Esophagus muscularis mucosa (tissue), 4 donors: ENCODE measurements around the gene OR4F6. TPM values are rescaled to one million over a fixed set of nuclear protein-coding genes. Genes with fewer than 3 reads are reported as not detected.
"Not testable (repeated sequence)": the region's sequence is repeated elsewhere in the genome, so short reads cannot be mapped to it uniquely, and the experiment has no call there.

Experiments
- DNase-seq: peaks from one replicate; pipeline ENCODE4 v3.0.0-alpha.2; 2017; ENCODE audit errors: extremely low spot score
- H3K27ac ChIP-seq, 4 donors: fragments of 200-600 bp; sonication (generic); replicated peaks in 1 of 4; 1 replicate in 3 of 4; 2 replicates in 1 of 4; pipeline ENCODE4 v1.5.1; 2016 to 2019; ENCODE audit warnings: mild to moderate bottlenecking in 1 of 4
- H3K27me3 ChIP-seq, 4 donors: fragments of 200-600 bp; sonication (generic); one replicate each; pipeline versions ENCODE4 v1.5.1 to v1.6.0; 2016 to 2019
- H3K36me3 ChIP-seq, 4 donors: fragments of 200-600 bp; sonication (generic); one replicate each; pipeline ENCODE4 v1.5.1; 2016 to 2019
- H3K4me1 ChIP-seq, 4 donors: fragments of 200-600 bp; sonication (generic); one replicate each; pipeline ENCODE4 v1.5.1; 2016 to 2019
- H3K4me3 ChIP-seq, 4 donors: fragments of 200-600 bp; sonication (generic); 1 replicate in 2 of 4; 2 replicates in 2 of 4; pipeline ENCODE4 v1.5.1; 2016 to 2019; ENCODE audit warnings: mild to moderate bottlenecking in 4 of 4, moderate library complexity in 1 of 4
- H3K9me3 ChIP-seq, 4 donors: fragments of 200-600 bp; sonication (generic); 1 replicate in 3 of 4; 2 replicates in 1 of 4; pipeline ENCODE4 v1.5.1; 2016 to 2019
- EP300 ChIP-seq: sonication (generic); formaldehyde crosslinking; IDR thresholded peaks from one replicate; pipeline ENCODE4 v1.6.1; 2017; ENCODE audit warnings: antibody characterized with exemption
- POLR2A ChIP-seq: fragments of 450-650 bp; IDR thresholded peaks from one replicate; pipeline ENCODE4 v1.6.1; 2017; ENCODE audit warnings: antibody characterized with exemption, moderate library complexity, mild to moderate bottlenecking, low read depth
- POLR2AphosphoS5 ChIP-seq, 2 donors: sonication (generic); formaldehyde crosslinking; IDR thresholded peaks; one replicate each; pipeline ENCODE4 v1.6.1; 2017; ENCODE audit warnings: antibody characterized with exemption in 2 of 2
- WGBS: methylation state at CpG from one replicate; pipeline ENCODE4 v1.1.5; 2018; 5-methylcytosine and 5-hydroxymethylcytosine counted together
- intact Hi-C: fragments of 100-400 bp; cut with DNase I; formaldehyde crosslinking; loops from one replicate; pipeline ENCODE4 v1.15.1; 2023
- total RNA-seq, 4 donors: library from RNA; depleted of rRNA; stranded (reverse); fragments of >200 nt; gene quantifications; one replicate each; pipeline versions ENCODE4 v1.1.0 to v1.2.1, GENCODE V29; 2016
- TF ChIP-seq, protein P1 (sequence below), 3 experiments: fragments of 200-600 bp in 2 of 3; fragments of 450-650 bp in 1 of 3; sonication (generic) in 2 of 3; IDR thresholded peaks; one replicate each; pipeline ENCODE4 v1.5.1; 2017 to 2019; ENCODE audit warnings: antibody characterized with exemption in 3 of 3, mild to moderate bottlenecking in 2 of 3, moderate library complexity in 1 of 3

The OR4F6 gene
- total RNA-seq, 4 donors from 2014 or later, result not detected

DNA sequence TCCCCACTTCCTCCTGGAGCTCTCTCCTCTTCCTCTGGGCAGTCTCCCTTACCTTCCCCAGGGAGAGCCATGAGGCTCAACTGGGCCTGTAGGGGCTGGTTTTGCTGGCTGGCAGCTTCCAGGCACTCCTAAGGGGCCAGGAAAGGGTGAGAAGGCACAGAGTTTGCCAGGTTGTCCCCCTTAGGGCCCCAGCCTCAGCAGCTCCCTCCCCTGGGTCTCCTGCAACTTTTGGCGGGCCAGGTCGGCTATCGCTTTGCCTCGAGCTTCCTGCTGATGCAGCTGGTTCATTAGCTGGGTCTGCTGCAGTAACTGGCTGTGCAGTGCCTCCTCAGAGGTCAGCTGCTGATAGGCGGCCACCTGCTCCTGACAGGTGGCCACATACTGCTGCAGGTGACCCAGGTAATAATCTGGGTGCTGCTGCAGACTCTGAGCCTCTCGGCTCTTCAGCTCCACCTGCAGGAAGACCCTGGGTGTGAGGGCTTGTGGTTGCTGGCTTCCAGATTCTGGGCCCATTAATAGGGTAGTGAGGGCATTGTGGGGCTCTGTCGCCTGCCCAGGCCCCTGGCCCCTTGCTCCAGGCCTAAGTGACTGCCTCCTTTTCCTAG lies 29.7 kb upstream of the OR4F6 start:
- peaks cover 0 to 9% (median 2%) of the 10 kb centered on the region in 4 donors for H3K36me3 ChIP-seq
- H3K27me3 ChIP-seq, result no peaks in the 10 kb centered on the region
- intact Hi-C loops, result no loop called here
- no peaks in the 10 kb centered on the region for H3K4me1 ChIP-seq
- no peak overlapping the region for H3K27ac ChIP-seq
- no peak for DNase-seq
- H3K9me3 ChIP-seq, result no peaks in the 10 kb centered on the region
- H3K4me3 ChIP-seq, result no peak overlapping the region
- 74% methylated on average over 3 of the region's 7 CpGs for WGBS
- TF ChIP-seq, protein P1, sequence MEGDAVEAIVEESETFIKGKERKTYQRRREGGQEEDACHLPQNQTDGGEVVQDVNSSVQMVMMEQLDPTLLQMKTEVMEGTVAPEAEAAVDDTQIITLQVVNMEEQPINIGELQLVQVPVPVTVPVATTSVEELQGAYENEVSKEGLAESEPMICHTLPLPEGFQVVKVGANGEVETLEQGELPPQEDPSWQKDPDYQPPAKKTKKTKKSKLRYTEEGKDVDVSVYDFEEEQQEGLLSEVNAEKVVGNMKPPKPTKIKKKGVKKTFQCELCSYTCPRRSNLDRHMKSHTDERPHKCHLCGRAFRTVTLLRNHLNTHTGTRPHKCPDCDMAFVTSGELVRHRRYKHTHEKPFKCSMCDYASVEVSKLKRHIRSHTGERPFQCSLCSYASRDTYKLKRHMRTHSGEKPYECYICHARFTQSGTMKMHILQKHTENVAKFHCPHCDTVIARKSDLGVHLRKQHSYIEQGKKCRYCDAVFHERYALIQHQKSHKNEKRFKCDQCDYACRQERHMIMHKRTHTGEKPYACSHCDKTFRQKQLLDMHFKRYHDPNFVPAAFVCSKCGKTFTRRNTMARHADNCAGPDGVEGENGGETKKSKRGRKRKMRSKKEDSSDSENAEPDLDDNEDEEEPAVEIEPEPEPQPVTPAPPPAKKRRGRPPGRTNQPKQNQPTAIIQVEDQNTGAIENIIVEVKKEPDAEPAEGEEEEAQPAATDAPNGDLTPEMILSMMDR (IDR thresholded peaks at IDR 0.05), result no peak
- no peak for TF ChIP-seq EP300
- TF ChIP-seq POLR2A, result no peak
- no peak for TF ChIP-seq POLR2AphosphoS5 (IDR thresholded peaks at IDR 0.05)

DNA sequence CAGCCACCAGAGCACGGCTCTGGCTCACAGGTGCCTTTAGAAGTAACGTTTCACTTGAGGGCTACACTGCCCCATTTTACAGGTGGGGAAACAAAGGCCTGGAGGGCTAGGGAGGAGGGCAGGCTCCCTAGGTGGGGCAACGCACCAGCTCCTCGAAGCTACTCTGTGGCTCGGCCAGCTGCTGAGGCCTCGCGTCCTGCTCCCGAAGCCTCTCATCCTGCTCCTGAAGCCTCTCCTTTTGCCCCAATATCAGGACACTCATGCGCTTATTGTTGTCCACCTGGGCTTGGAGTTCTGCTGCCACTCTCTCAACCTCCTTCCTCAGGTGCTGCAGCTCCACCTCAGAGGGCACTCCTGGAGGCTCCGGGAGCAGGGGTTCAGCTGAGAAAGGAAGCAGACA lies 28.2 kb upstream of the OR4F6 start:
- H3K36me3 ChIP-seq, result peaks cover 0 to 9% (median 2%) of the 10 kb centered on the region in 4 donors
- no peaks in the 10 kb centered on the region for H3K27me3 ChIP-seq
- H3K9me3 ChIP-seq, result no peaks in the 10 kb centered on the region
- 88% methylated on average over 10 of the region's 10 CpGs for WGBS
- TF ChIP-seq POLR2AphosphoS5 (IDR thresholded peaks at IDR 0.05), result no peak
- H3K27ac ChIP-seq, result no peak overlapping the region
- no peak overlapping the region for H3K4me3 ChIP-seq
- intact Hi-C loops, result no loop called here
- no peak for DNase-seq
- H3K4me1 ChIP-seq, result no peaks in the 10 kb centered on the region

DNA sequence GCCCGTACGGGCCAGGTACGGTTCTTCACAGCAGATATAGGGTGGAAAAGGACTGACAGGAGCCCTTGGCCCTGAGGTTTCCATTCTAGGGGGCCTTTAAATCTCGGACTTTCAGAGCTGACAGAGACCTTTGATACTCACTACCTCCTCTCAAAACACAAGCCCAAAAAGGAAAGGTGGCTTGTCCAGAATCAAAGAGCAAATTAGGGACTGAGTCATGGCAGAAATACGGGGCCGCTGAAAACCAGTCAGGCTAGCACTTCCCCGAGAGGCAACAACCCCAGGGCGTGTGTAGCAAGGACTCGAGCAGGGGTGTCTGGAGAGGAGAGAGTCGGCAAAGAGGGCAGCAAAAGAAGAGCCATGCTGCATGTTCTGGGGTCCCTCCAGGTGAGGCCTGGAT lies 24.7 kb upstream of the OR4F6 start:
- H3K4me1 ChIP-seq, H3K27me3 ChIP-seq, intact Hi-C loops, H3K27ac ChIP-seq, H3K36me3 ChIP-seq, H3K9me3 ChIP-seq, DNase-seq, H3K4me3 ChIP-seq: not testable (repeated sequence)
- 78% methylated on average over 10 of the region's 10 CpGs for WGBS

DNA sequence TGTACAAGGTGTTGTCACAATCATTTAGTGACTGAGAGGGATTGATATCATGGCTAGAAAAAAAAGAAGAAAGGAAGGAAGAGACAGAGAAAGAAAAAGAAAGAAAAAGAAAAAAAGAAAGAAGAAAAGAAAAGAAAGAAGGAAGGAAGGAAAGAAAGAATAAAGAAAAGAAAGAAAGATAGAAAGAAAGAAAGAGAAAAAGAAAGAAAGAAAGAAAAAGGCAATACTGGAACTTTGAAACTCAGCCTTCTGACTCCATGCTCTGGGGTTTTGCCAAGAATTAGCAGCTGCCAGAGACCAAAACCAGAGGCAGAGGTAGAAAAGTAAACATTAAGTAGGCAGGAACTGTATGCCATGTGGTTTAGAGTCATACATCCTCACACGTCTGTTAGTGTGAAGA lies 23.1 kb upstream of the OR4F6 start:
- H3K4me3 ChIP-seq, H3K27ac ChIP-seq, H3K4me1 ChIP-seq, intact Hi-C loops, H3K36me3 ChIP-seq, DNase-seq, H3K27me3 ChIP-seq, H3K9me3 ChIP-seq: not testable (repeated sequence)
- WGBS, result 25% methylated on average over 1 of the region's 1 CpG

DNA sequence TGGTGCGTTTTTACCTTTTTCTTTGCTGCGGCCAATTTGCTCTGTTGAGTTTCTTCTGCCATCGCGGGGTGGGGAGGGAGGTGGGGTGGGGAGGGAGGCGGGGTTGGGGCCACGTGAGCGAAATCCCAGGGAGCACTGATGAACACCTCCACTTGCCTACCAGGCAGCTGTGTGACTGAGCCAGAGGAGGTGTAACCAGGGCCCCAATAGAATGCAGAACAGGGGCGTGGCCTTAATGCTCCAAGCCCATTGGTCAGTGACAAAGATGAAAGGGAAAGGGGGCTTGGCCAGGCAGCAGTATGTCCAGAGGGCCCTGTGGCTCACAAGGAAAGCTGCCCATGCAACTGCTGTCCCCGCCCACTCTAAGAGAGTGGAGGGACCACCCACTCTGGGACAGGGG lies 21.4 kb upstream of the OR4F6 start:
- Histone ChIP-seq H3K27ac (no peak overlapping the region), H3K4me1 (no peaks in the 10 kb centered on the region), H3K9me3 (no peaks in the 10 kb centered on the region), H3K4me3 (no peak overlapping the region), H3K27me3 (peaks cover 0 to 5% (median 0%) of the 10 kb centered on the region in 4 donors), H3K36me3 (no peaks in the 10 kb centered on the region)
- intact Hi-C loops, result no loop called here
- TF ChIP-seq POLR2AphosphoS5 (IDR thresholded peaks at IDR 0.05) (no peak), POLR2A (no peak), EP300 (no peak)
- TF ChIP-seq, protein P1 (IDR thresholded peaks at IDR 0.05), result no peak
- WGBS, result 79% methylated on average over 6 of the region's 9 CpGs
- no peak for DNase-seq

DNA sequence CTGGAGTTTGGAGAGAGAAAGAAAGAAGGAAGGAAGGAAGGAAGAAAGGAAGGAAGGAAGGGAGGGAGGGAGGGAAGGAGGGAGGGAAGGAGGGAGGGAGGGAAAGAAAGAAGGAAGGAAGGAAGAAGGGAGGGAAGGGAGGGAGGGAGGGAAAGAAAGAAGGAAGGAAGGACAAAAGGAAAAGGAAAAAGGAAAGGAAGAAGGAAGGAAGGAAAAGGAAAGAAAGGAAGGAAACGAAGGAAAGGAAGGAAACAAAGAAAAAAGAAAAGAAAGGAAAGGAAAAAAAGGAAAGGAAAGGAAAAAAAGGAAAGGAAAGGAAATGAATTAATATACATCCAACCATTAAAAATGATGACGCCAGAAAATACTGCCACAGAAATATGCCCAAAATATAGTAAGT lies 18.7 kb upstream of the OR4F6 start:
- TF ChIP-seq POLR2A (no peak), EP300 (no peak), POLR2AphosphoS5 (IDR thresholded peaks at IDR 0.05) (no peak)
- TF ChIP-seq, protein P1 (IDR thresholded peaks at IDR 0.05), result no peak
- Histone ChIP-seq H3K27me3 (peaks cover 0 to 5% (median 0%) of the 10 kb centered on the region in 4 donors), H3K9me3 (no peaks in the 10 kb centered on the region), H3K4me3 (no peak overlapping the region), H3K27ac (no peak overlapping the region), H3K36me3 (no peaks in the 10 kb centered on the region), H3K4me1 (no peaks in the 10 kb centered on the region)
- intact Hi-C loops, result no loop called here
- WGBS, result 69% methylated on average over 2 of the region's 2 CpGs
- no peak for DNase-seq

DNA sequence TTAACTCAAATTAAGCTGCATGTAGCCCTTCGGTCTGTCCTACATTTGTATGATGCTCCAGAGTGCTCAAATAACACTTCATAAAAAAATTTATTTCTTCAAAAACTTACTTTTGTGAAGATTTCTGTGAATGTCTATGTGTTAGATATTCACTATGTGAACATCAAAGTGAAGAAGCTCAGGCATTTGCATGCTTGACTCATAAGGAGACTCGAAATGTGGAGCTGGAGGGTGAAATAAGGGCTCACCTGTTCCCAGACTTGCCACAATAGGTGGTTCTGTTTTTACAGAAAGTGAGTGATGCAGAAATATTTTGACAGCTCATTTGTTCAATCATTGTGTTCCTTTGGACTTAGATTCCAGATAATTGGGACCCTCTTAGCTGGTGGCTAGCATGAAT lies 16.9 kb upstream of the OR4F6 start:
- H3K27me3 ChIP-seq, intact Hi-C loops, H3K9me3 ChIP-seq, H3K4me1 ChIP-seq, H3K36me3 ChIP-seq, H3K27ac ChIP-seq, DNase-seq, H3K4me3 ChIP-seq: not testable (repeated sequence)
- 69% methylated on average over 2 of the region's 2 CpGs for WGBS

DNA sequence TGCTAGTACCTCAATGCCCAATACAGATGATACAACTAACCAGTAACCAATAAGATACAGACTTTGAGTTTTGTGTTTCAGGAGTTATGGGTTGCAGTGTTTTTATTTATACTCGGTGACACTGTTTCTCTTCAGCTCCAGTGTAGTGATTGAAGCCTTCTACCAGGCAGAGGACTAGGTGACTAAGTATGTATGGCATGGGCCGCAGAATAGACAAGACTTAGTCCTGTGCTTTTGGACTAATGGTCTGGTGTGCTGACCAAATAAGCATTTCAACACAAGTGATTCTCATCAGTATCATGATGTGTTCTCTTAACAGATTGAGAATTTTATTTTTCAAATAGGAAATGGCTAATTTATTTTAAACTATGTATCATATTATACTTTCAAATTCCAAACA lies 15.3 kb upstream of the OR4F6 start:
- H3K4me1 ChIP-seq, H3K27me3 ChIP-seq, H3K4me3 ChIP-seq, DNase-seq, H3K36me3 ChIP-seq, H3K9me3 ChIP-seq, intact Hi-C loops, H3K27ac ChIP-seq: not testable (repeated sequence)
- 89% methylated on average over 2 of the region's 2 CpGs for WGBS

DNA sequence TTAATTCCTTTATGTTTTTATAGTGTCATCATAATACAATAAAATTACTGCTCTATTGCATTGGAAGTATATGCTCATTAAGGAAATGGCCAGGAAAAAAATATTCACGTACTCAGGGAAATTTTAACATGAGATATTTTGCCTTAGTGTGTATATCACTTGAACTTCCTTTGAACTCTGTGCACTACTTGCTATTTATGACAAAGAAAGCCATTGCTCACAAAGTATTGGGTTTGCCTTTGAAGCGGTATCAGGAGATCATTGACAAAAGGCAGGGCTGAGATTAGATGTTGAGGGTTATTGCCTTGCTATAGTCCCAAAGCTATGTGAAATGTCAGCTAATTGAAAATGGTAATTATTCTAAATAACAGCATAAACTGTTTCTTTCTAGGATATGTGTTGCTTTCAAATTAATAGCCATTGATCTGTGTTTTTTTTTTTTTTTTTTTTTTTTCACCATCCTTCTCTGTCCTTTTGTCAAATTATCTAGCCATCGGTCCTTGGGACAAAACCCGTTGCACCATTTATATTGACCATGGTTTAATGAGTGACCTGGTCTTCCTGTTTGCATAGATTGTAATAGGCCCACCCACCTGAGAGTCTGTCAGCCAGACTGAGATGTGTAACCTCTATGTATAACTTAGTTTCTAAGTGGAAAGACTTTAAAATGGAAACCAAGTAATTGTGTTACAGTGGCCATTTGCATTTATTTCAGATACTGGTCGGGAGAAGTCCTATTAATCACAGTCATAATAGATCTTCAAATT lies 14.6 kb upstream of the OR4F6 start:
- intact Hi-C loops, H3K4me1 ChIP-seq: not testable (repeated sequence)

More for the DNA sequence above, 14.6 kb upstream of the OR4F6 start:
- H3K36me3 ChIP-seq, H3K4me3 ChIP-seq, DNase-seq, H3K9me3 ChIP-seq, H3K27me3 ChIP-seq, H3K27ac ChIP-seq: not testable (repeated sequence)
- 81% methylated on average over 5 of the region's 5 CpGs for WGBS
